ENCODE data around the gene CDC20. TPM values are rescaled to one million over a fixed set of nuclear protein-coding genes. Genes with fewer than 3 reads are reported as not detected.
A peak's percentile ranks its signal among the peaks of the same experiment; 100 is the strongest.

Gene CDC20
- total RNA-seq, 1 experiment from 2014 or later: 123 TPM

DNA sequence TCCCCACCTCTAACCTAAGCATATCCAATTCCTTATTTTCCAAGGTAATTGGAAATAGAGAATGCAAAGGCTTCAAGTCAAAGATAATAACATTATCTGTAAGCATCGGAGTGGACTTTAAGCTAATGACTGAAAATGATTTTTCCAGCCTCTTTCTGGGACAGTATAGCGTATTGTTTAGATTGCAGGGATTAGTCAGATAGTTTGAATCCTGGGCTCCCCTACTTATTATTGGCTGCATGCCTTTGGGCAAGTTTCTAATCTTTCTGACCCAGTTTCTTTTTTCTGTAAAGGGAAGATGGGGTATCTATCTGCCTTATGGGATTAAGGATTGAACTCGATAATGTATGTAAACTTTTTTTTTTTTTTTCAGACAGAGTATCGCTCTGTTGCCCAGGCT is 1.5 kb upstream of the CDC20 start:
- TF ChIP-seq, protein P1, sequence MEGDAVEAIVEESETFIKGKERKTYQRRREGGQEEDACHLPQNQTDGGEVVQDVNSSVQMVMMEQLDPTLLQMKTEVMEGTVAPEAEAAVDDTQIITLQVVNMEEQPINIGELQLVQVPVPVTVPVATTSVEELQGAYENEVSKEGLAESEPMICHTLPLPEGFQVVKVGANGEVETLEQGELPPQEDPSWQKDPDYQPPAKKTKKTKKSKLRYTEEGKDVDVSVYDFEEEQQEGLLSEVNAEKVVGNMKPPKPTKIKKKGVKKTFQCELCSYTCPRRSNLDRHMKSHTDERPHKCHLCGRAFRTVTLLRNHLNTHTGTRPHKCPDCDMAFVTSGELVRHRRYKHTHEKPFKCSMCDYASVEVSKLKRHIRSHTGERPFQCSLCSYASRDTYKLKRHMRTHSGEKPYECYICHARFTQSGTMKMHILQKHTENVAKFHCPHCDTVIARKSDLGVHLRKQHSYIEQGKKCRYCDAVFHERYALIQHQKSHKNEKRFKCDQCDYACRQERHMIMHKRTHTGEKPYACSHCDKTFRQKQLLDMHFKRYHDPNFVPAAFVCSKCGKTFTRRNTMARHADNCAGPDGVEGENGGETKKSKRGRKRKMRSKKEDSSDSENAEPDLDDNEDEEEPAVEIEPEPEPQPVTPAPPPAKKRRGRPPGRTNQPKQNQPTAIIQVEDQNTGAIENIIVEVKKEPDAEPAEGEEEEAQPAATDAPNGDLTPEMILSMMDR (IDR thresholded peaks at IDR 0.05; ENCODE audit: insufficient read depth in 1 of 2, low read depth in 1 of 2, low read length in 1 of 2, severe bottlenecking in 1 of 2, unreplicated experiment in 1 of 2): no peak
- POLR2A ChIA-PET: no interaction called here
- Histone ChIP-seq H3K36me3 (ENCODE audit: control insufficient read depth, insufficient read depth, low read length) (peaks cover 3% of the 10 kb centered on the region; the same call in 1 of the 2 replicates), H3K9me3 (no peaks in the 10 kb centered on the region), H3K27me3 (replicated peaks; ENCODE audit: control insufficient read depth, insufficient read depth, low read length) (no peaks in the 10 kb centered on the region), H3K4me3 (ENCODE audit: low read depth, low read length) (no peak overlapping the region), H3K4me1 (peaks cover 14% of the 10 kb centered on the region)
- H3K27me3 Mint-ChIP-seq (ENCODE audit: insufficient read depth, unreplicated experiment): no peaks in the 10 kb centered on the region
- H3K27ac Mint-ChIP-seq (ENCODE audit: unreplicated experiment): no peak overlapping the region
- no peak overlapping the region for H3K4me3 Mint-ChIP-seq (ENCODE audit: unreplicated experiment)
- CTCF ChIA-PET: interaction anchor here (2.1 kb wide), 1 partner anchor 72 kb away, joined by 13 read pairs; the partner anchor contains the start of gene C1orf210
- intact Hi-C loops (cut with micrococcal nuclease; ENCODE audit: unreplicated experiment): no loop called here
- H3K4me1 Mint-ChIP-seq (ENCODE audit: low read depth, unreplicated experiment): peaks cover 23% of the 10 kb centered on the region
- no TSS peak for BruUV-seq (replicated peaks)
- DNase-seq: no peak
- peaks cover 37% of the 10 kb centered on the region for H3K36me3 Mint-ChIP-seq (ENCODE audit: insufficient read depth, unreplicated experiment)
- H3K9me3 Mint-ChIP-seq (ENCODE audit: unreplicated experiment): no peaks in the 10 kb centered on the region

DNA sequence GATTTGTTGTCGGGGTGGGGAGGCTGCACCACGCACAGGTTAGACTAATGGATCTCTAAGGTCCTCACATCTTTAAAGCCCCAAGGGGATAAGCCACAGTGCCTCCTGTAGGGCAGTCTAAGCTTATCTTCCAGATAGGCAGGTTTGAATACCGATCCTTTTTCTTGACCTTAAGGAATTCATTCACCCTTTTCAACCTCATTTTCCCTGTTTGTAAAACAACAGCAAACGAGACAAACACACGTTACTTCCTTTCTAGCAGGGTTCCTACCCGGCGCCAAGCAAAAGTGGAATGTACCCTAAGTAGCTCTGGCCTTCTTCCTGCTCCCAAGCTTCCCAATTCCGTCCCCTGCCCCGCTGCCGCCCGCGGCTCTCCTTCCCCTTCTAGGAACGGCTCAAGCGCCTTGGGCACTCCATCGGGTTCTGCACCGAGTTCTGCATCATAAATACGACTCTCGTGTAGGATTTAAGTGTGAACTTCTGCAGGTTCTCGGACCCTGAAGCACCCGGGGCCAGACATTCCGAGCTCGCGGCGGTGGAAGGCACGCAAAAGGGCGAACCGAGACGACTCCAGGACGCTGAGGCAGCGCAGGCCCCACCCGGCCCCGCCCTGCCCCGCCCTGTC is 548 bp upstream of the CDC20 start:
- DNase-seq: peak; percentile 55 to 57
- no peaks in the 10 kb centered on the region for H3K9me3 ChIP-seq
- TSS peak; percentile 80 for BruUV-seq (replicated peaks)
- peak overlapping the region; percentile 97 for H3K27ac Mint-ChIP-seq (ENCODE audit: unreplicated experiment)
- CTCF ChIA-PET: interaction anchor here (0.9 to 2.1 kb wide), 8 partner anchors 9 to 131 kb away, joined by 3 to 36 read pairs (median 14); partner anchors contain the start of genes C1orf210 and ELOVL1
- H3K36me3 ChIP-seq (ENCODE audit: control insufficient read depth, insufficient read depth, low read length): peaks cover 3% of the 10 kb centered on the region; the same call in 1 of the 2 replicates
- H3K4me3 Mint-ChIP-seq (ENCODE audit: unreplicated experiment): peak overlapping the region; percentile 93
- H3K36me3 Mint-ChIP-seq (ENCODE audit: insufficient read depth, unreplicated experiment): peaks cover 47% of the 10 kb centered on the region
- peaks cover 23% of the 10 kb centered on the region for H3K4me1 Mint-ChIP-seq (ENCODE audit: low read depth, unreplicated experiment)
- peak overlapping the region; percentile 96 for H3K4me3 ChIP-seq (ENCODE audit: low read depth, low read length)
- no peaks in the 10 kb centered on the region for H3K9me3 Mint-ChIP-seq (ENCODE audit: unreplicated experiment)
- H3K4me1 ChIP-seq: peaks cover 16% of the 10 kb centered on the region
- POLR2A ChIA-PET: interaction anchor here (0.5 to 1.6 kb wide), 12 partner anchors 8 to 617 kb away, joined by 3 to 20 read pairs (median 8); partner anchors contain the start of genes C1orf210, ELOVL1, HYI and KDM4A
- no peaks in the 10 kb centered on the region for H3K27me3 ChIP-seq (replicated peaks; ENCODE audit: control insufficient read depth, insufficient read depth, low read length)
- no peaks in the 10 kb centered on the region for H3K27me3 Mint-ChIP-seq (ENCODE audit: insufficient read depth, unreplicated experiment)
- intact Hi-C loops (cut with micrococcal nuclease; ENCODE audit: unreplicated experiment): loop anchor here (1.0 to 2.0 kb wide), 6 partner anchors 8 to 131 kb away; partner anchors contain the start of gene C1orf210
- TF ChIP-seq, protein P1 (IDR thresholded peaks at IDR 0.05; ENCODE audit: insufficient read depth in 1 of 2, low read depth in 1 of 2, low read length in 1 of 2, severe bottlenecking in 1 of 2, unreplicated experiment in 1 of 2): peak; percentile 25 to 58

DNA sequence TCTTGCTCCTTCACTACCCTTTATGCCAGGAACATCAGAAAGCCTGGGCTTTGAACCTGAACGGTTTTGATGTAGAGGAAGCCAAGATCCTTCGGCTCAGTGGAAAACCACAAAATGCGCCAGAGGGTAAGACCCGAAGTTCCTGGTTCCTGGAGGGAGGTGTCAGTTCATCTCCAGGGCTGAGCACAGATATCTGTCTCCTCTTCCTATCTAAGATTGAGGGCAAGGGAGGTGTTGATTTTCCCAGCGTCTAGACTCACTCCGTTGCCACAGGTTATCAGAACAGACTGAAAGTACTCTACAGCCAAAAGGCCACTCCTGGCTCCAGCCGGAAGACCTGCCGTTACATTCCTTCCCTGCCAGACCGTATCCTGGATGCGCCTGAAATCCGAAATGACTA is 915 bp downstream of the CDC20 start:
- POLR2A ChIA-PET: interaction anchor here (0.6 kb wide), 2 partner anchors 74 to 165 kb away, joined by 3 to 5 read pairs; partner anchors contain the start of gene C1orf210
- CTCF ChIA-PET: no interaction called here

More for the DNA sequence above, 915 bp downstream of the CDC20 start:
- peaks cover 33% of the 10 kb centered on the region for H3K4me1 Mint-ChIP-seq (ENCODE audit: low read depth, unreplicated experiment)
- intact Hi-C loops (cut with micrococcal nuclease; ENCODE audit: unreplicated experiment): loop anchor here (2.0 kb wide), 2 partner anchors 75 to 133 kb away; partner anchors contain the start of gene C1orf210
- no peaks in the 10 kb centered on the region for H3K9me3 Mint-ChIP-seq (ENCODE audit: unreplicated experiment)
- Histone ChIP-seq H3K36me3 (ENCODE audit: control insufficient read depth, insufficient read depth, low read length) (peaks cover 7% of the 10 kb centered on the region), H3K4me1 (peaks cover 31% of the 10 kb centered on the region), H3K4me3 (ENCODE audit: low read depth, low read length) (peak overlapping the region; percentile 96), H3K27me3 (replicated peaks; ENCODE audit: control insufficient read depth, insufficient read depth, low read length) (no peaks in the 10 kb centered on the region), H3K9me3 (no peaks in the 10 kb centered on the region)
- no peak for DNase-seq
- BruUV-seq (replicated peaks): no TSS peak
- no peaks in the 10 kb centered on the region for H3K27me3 Mint-ChIP-seq (ENCODE audit: insufficient read depth, unreplicated experiment)
- H3K4me3 Mint-ChIP-seq (ENCODE audit: unreplicated experiment): peak overlapping the region; percentile 93
- TF ChIP-seq, protein P1 (IDR thresholded peaks at IDR 0.05; ENCODE audit: insufficient read depth in 1 of 2, low read depth in 1 of 2, low read length in 1 of 2, severe bottlenecking in 1 of 2, unreplicated experiment in 1 of 2): no peak
- peak overlapping the region; percentile 97 for H3K27ac Mint-ChIP-seq (ENCODE audit: unreplicated experiment)
- peaks cover 61% of the 10 kb centered on the region for H3K36me3 Mint-ChIP-seq (ENCODE audit: insufficient read depth, unreplicated experiment)

All from Caco-2 (cell line).